IPS-NIHi7 (cell line): Measurements from ENCODE around the gene KLK7.
A peak's percentile ranks its signal among the peaks of the same experiment; 100 is the strongest.

Source experiments
- DNase-seq: peaks from one replicate; pipeline ENCODE4 v3.0.0; 2012; ENCODE audit warnings: mixed read lengths; ENCODE audit errors: extremely low spot score

Gene KLK7

GRCh38 chr19:50983625-50984292 lies at the start of gene KLK7:
KLK7 (minus strand) TSS chr19:50983917; CDS start chr19:50982399, 1,518 bp downstream.
- DNase-seq, result peak; percentile 46

GRCh38 chr19:51031880-51032225 lies 48.1 kb upstream of the KLK7 start:
- DNase-seq, result no peak

GRCh38 chr19:51031220-51031879 lies 47.6 kb upstream of the KLK7 start:
- DNase-seq, result no peak

GRCh38 chr19:51030631-51031030 lies 46.9 kb upstream of the KLK7 start:
- peak; percentile 26 for DNase-seq

GRCh38 chr19:51029718-51030117 lies 46.0 kb upstream of the KLK7 start:
- peak; percentile 24 for DNase-seq

GRCh38 chr19:51027873-51028272 lies 44.2 kb upstream of the KLK7 start:
- no peak for DNase-seq

- no peak for DNase-seq
These were observed 43.5 kb upstream of the KLK7 start for GRCh38 chr19:51027126-51027806.

- no peak for DNase-seq
These were observed 42.8 kb upstream of the KLK7 start, which contains the start of gene KLK11 for GRCh38 chr19:51026554-51026831. KLK11 (minus strand) TSS chr19:51026616; CDS start chr19:51025631, 985 bp downstream.

- DNase-seq, result no peak
These were observed 42.3 kb upstream of the KLK7 start for GRCh38 chr19:51025809-51026553.

- DNase-seq, result no peak
These were observed 41.7 kb upstream of the KLK7 start for GRCh38 chr19:51025401-51025800.

- no peak for DNase-seq
These were observed 41.2 kb upstream of the KLK7 start for GRCh38 chr19:51024924-51025323.

- DNase-seq, result no peak
These were observed 40.2 kb upstream of the KLK7 start for GRCh38 chr19:51023946-51024345.

- DNase-seq, result no peak
These were observed 38.8 kb upstream of the KLK7 start for GRCh38 chr19:51022526-51022925.

GRCh38 chr19:51020988-51021651 lies 37.4 kb upstream of the KLK7 start:
- no peak for DNase-seq

- no peak for DNase-seq
These were observed 35.8 kb upstream of the KLK7 start, which contains the start of gene KLK10 for GRCh38 chr19:51019544-51019925. KLK10 (minus strand) TSS chr19:51019709; CDS start chr19:51019130, 579 bp downstream.

- DNase-seq, result no peak
These were observed 35.2 kb upstream of the KLK7 start for GRCh38 chr19:51018745-51019543.

GRCh38 chr19:51016798-51017683 lies 33.3 kb upstream of the KLK7 start:
- DNase-seq, result peak; percentile 93

GRCh38 chr19:51015691-51016267 lies 32.1 kb upstream of the KLK7 start:
- no peak for DNase-seq

GRCh38 chr19:51014242-51014641 lies 30.5 kb upstream of the KLK7 start:
- DNase-seq, result no peak
